ENCODE results near the gene ENG. TPM values are rescaled to one million over a fixed set of nuclear protein-coding genes. Genes with fewer than 3 reads are reported as not detected.

The ENG gene
- total and polyA plus RNA-seq, 2 of the 8 experiments (the other 6 are each of a cell fraction or from before 2014, with no cell fraction given): 1.8 to 4.4 TPM

GRCh38 chr9:127785933-127786772 lies 68.3 kb downstream of the ENG start, which contains the start of gene CDK9 (continued):
- TF ChIP-seq CTBP2 (IDR thresholded peaks at IDR 0.05; ENCODE audit: borderline replicate concordance, insufficient read depth, insufficient read length, low read length) (no peak), MAFK (IDR thresholded peaks at IDR 0.05; ENCODE audit: low read depth, low read length) (no peak), SAP30 (IDR thresholded peaks at IDR 0.05; ENCODE audit: insufficient read depth, insufficient replicate concordance, low read length) (no peak), TEAD4 (IDR thresholded peaks at IDR 0.05; ENCODE audit: low read depth, low read length) (0 out of 2 replicates have a peak, but pooled peaks have one; percentile 6), POLR2A (IDR thresholded peaks at IDR 0.05; ENCODE audit: control extremely low read depth in 1 of 2, low read depth in 2 of 2, low read length in 2 of 2) (no peak), NANOG (IDR thresholded peaks at IDR 0.05; ENCODE audit: insufficient read depth, low read depth, low read length, poor library complexity, severe bottlenecking) (no peak), SUZ12 (IDR thresholded peaks at IDR 0.05; ENCODE audit: low read length) (no peak), MAX (IDR thresholded peaks at IDR 0.05) (peak; percentile 72)
- TF ChIP-seq, protein P1, sequence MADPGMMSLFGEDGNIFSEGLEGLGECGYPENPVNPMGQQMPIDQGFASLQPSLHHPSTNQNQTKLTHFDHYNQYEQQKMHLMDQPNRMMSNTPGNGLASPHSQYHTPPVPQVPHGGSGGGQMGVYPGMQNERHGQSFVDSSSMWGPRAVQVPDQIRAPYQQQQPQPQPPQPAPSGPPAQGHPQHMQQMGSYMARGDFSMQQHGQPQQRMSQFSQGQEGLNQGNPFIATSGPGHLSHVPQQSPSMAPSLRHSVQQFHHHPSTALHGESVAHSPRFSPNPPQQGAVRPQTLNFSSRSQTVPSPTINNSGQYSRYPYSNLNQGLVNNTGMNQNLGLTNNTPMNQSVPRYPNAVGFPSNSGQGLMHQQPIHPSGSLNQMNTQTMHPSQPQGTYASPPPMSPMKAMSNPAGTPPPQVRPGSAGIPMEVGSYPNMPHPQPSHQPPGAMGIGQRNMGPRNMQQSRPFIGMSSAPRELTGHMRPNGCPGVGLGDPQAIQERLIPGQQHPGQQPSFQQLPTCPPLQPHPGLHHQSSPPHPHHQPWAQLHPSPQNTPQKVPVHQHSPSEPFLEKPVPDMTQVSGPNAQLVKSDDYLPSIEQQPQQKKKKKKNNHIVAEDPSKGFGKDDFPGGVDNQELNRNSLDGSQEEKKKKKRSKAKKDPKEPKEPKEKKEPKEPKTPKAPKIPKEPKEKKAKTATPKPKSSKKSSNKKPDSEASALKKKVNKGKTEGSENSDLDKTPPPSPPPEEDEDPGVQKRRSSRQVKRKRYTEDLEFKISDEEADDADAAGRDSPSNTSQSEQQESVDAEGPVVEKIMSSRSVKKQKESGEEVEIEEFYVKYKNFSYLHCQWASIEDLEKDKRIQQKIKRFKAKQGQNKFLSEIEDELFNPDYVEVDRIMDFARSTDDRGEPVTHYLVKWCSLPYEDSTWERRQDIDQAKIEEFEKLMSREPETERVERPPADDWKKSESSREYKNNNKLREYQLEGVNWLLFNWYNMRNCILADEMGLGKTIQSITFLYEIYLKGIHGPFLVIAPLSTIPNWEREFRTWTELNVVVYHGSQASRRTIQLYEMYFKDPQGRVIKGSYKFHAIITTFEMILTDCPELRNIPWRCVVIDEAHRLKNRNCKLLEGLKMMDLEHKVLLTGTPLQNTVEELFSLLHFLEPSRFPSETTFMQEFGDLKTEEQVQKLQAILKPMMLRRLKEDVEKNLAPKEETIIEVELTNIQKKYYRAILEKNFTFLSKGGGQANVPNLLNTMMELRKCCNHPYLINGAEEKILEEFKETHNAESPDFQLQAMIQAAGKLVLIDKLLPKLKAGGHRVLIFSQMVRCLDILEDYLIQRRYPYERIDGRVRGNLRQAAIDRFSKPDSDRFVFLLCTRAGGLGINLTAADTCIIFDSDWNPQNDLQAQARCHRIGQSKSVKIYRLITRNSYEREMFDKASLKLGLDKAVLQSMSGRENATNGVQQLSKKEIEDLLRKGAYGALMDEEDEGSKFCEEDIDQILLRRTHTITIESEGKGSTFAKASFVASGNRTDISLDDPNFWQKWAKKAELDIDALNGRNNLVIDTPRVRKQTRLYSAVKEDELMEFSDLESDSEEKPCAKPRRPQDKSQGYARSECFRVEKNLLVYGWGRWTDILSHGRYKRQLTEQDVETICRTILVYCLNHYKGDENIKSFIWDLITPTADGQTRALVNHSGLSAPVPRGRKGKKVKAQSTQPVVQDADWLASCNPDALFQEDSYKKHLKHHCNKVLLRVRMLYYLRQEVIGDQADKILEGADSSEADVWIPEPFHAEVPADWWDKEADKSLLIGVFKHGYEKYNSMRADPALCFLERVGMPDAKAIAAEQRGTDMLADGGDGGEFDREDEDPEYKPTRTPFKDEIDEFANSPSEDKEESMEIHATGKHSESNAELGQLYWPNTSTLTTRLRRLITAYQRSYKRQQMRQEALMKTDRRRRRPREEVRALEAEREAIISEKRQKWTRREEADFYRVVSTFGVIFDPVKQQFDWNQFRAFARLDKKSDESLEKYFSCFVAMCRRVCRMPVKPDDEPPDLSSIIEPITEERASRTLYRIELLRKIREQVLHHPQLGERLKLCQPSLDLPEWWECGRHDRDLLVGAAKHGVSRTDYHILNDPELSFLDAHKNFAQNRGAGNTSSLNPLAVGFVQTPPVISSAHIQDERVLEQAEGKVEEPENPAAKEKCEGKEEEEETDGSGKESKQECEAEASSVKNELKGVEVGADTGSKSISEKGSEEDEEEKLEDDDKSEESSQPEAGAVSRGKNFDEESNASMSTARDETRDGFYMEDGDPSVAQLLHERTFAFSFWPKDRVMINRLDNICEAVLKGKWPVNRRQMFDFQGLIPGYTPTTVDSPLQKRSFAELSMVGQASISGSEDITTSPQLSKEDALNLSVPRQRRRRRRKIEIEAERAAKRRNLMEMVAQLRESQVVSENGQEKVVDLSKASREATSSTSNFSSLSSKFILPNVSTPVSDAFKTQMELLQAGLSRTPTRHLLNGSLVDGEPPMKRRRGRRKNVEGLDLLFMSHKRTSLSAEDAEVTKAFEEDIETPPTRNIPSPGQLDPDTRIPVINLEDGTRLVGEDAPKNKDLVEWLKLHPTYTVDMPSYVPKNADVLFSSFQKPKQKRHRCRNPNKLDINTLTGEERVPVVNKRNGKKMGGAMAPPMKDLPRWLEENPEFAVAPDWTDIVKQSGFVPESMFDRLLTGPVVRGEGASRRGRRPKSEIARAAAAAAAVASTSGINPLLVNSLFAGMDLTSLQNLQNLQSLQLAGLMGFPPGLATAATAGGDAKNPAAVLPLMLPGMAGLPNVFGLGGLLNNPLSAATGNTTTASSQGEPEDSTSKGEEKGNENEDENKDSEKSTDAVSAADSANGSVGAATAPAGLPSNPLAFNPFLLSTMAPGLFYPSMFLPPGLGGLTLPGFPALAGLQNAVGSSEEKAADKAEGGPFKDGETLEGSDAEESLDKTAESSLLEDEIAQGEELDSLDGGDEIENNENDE (IDR thresholded peaks at IDR 0.05; ENCODE audit: insufficient replicate concordance, low read length): no peak
